HG03575 (cell line): ENCODE measurements around the gene NDUFV3.
"Not testable (repeated sequence)": the region's sequence is repeated elsewhere in the genome, so short reads cannot be mapped to it uniquely, and the experiment has no call there.

Experiments used
- ATAC-seq: cut with Tn5 transposase; IDR thresholded peaks from one replicate; pipeline ENCODE4 v1.9.1; 2021; ENCODE audit not compliant: unreplicated experiment, insufficient number of reproducible peaks, low FRiP score; ENCODE audit errors: extremely low read depth

NDUFV3 gene

DNA sequence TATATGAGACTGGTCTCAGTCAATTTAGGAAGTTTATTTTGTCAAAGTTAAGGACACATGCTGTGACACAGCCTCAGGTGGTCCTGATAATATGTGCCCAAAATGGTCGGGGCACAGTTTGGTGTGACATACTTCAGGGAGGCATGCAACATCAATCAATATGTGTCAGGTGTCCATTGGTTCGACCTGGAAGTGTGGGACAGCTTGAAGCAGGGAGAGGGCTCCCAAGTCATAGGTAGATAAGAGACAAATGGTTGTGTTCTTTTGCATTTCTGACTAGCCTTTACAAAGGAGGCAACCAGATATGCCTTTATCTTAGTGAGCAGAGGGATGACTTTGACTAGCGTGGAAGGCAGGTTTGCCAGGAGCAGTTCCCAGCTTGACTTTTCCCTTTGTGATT is 36.9 kb downstream of the NDUFV3 start:
- ATAC-seq, result no peak

DNA sequence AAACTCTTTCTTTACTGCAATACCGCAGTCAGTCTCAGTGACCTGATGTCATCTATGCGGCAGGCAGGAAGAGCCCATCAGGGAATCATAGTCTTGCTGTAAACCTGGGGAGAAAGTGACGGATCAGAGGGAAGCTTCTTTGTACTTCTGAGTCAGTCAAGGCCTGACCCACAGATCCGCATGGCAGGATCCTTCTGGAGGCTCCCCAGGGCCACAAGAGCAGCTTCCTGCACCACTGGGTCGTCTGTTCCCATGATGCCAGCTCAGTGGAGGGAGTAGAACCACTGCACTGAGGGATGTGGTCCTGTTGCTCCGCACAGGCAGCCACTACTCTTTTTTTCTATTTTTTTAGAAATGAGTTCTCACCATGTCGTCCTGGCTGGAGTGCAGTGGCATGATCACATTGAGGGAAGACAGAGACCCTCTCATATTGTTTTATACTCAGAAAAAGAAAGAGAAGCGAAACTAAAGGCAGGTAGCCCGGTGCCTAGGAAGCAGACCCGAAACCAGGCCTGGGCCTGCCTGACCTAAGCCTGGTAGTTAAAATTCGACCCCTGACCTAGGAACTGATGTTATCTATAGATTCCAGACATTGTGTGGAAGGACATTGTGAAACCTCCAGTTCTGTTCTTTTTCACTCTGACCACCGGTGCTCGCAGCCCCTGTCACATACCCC is 38.6 kb downstream of the NDUFV3 start:
- no peak for ATAC-seq

DNA sequence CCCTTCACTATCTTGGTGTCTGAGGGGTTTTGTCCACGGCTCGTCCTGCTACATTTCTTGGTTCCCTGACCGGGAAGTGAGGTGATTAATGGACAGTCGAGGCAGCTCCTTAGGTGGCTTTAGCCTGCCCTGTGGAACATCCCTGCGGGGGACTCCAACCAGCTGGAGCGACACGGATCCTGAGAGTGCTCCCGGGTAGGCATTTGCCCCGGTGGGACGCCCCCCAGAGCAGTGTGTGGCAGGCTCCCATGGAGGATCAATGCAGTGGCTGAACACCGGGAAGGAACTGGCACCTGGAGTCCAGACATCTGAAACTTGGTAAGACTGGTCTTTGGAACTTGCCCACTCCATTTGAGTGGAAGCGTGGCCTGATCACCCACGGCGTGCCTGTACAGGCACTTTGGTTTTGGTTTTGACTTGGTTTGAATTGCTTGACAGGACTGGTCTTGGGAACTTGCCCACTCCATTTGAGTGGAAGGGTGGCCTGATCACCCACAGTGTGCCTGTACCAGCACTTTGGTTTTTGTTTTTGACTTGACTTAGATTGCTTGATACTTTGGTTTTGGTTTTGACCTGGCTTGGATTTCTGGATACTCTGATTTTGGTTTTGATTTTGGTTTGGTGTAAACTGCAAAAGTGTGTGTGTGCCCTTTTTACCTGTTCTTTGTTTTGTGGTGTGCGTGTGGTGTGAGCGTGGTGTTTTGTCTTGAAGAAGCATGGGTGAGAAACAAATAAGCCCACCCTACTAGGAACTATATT is 39.4 kb downstream of the NDUFV3 start:
- ATAC-seq, result not testable (repeated sequence)

DNA sequence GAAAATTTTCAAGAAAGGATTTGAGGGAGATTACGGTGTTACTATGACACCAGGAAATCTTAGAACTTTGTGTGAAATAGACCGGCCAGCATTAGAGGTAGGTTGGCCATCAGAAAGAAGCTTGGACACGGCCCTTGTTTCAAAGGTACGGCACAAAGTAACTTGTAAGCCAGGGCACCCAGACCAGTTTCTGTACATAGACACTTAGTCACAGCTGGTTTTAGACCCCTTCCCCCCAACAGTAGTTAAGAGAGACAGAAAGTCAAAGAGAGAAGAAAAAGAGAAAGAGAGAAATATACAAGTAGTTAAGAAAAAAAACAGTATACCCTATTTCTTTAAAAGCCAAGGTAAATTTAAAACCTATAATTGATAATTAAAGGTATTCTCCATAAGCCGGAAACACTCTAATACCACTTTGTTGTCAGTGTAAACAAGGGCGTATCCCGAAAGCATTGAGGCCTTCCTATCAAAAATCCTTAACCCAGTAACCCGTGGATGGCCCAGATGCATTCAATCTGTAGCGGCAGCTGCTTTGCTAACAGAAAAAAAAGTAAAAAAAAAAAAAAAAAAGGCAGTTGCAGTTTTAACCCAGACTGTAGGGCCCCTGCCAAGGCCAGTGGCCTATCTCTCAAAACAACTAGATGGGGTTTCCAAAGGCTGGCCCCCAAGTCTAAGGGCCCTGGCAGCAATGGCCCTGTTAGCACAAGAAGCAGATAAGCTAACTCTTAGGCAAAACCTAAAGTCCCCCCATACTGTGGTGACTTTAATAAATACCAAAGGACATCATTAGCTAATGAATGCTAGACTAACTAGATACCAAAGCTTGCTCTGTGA is 40.2 kb downstream of the NDUFV3 start:
- ATAC-seq, result not testable (repeated sequence)

DNA sequence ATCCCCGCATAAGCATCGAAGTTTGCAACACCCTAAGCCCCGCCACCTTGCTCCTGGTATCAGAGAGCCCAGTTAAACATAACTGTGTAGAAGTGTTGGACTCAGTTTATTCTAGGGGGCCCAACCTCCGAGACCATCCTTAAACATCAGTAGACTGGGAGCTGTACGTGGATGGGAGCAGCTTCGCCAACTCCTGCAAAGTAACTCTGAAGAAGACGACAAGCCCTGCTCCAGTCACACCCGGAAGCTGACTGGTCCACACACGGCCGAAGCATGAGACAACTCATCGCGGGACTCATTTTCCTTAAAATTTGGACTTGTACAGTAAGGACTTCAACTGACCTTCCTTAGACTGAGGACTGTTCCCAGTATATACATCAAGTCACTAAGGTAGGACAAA is 40.9 kb downstream of the NDUFV3 start:
- not testable (repeated sequence) for ATAC-seq

GRCh38 chr21:42936360-42936759 is 43.3 kb downstream of the NDUFV3 start:
- ATAC-seq, result not testable (repeated sequence)

- ATAC-seq, result not testable (repeated sequence)
Measured at GRCh38 chr21:42937034-42937940, 44.2 kb downstream of the NDUFV3 start.

GRCh38 chr21:42937960-42938605 is 45.0 kb downstream of the NDUFV3 start:
- no peak for ATAC-seq

GRCh38 chr21:42938606-42938995 is 45.5 kb downstream of the NDUFV3 start:
- not testable (repeated sequence) for ATAC-seq

- ATAC-seq, result no peak
Measured at GRCh38 chr21:42939582-42940413, 46.7 kb downstream of the NDUFV3 start.

GRCh38 chr21:42941696-42942085 is 48.6 kb downstream of the NDUFV3 start:
- ATAC-seq, result no peak

DNA sequence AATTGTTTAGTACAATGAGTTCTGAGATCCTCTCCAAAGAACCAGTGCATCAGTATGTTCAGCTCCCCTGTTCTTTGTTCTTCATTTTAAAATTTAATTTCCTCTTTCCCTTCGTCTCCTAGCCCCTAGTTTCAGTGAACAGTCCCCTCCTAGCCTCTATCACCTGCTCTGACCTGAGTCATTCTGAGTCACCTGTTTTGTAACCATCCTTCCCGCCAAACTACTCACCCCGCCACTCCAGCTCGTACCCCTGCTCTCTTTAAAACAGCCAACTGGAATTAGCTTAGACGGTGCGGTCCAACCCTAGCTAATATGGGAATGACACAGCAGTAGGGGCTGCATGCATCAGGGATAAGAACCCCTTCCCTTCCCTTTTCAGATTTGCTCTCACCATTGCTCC is 49.1 kb downstream of the NDUFV3 start:
- ATAC-seq, result no peak

DNA sequence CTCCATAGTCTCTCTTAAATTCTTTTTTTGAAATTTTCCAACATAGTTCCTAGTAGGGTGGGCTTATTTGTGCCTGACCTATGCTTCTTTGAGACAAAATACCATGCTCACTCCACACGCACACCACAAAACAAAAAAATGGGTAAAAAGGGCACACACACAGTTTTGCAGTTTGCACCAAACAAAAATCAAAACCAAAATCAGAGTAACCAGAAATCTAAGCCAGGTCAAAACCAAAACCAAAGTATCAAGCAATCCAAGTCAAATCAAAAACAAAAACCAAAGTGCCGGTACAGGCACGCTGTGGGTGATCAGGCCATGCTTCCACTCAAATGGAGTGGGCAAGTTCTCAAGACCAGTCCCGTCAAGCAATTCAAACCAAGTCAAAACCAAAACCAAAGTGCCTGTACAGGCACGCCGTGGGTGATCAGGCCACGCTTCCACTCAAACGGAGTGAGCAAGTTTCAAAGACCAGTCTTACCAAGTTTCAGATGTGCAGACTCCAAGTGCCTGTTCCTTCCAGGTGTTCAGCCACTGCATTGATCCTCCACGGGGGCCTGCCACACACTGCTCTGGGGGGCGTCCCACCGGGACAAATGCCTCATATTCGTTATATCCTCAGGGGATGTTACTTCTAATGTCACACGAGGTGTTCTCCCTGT is 56.1 kb downstream of the NDUFV3 start:
- ATAC-seq, result not testable (repeated sequence)

- not testable (repeated sequence) for ATAC-seq
Measured at GRCh38 chr21:42951193-42951592, 58.1 kb downstream of the NDUFV3 start.

GRCh38 chr21:42956824-42957630 is 63.9 kb downstream of the NDUFV3 start:
- no peak for ATAC-seq

DNA sequence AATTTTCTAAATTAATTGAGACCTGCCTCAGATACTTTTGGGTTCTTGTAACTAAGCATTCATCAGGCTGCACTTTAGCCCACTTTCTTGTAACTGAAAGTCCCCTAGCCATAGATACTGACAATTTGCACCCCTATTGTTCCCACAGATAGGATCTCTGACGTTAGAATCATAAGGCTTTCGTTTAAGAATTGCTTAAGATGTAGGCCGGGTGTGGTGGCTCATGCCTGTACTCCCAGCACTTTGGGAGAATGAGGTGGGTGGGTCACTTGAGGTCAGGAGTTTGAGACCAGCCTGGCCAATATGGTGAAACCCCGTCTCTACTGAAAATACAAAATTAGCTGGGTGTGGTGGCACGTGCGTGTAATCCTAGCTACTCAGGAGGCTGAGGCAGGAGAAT is 65.0 kb downstream of the NDUFV3 start:
- not testable (repeated sequence) for ATAC-seq
